ENCODE measurements around the gene TRPV5. TPM values are rescaled to one million over a fixed set of nuclear protein-coding genes. Genes with fewer than 3 reads are reported as not detected.

The TRPV5 gene
- total and polyA plus RNA-seq, 8 donors = not detected

GRCh38 chr7:142914121-142914520, 19.4 kb downstream of the TRPV5 start:
- Histone ChIP-seq H3K27ac (peak overlapping the region in 4 of 5 donors; percentile 26 to 51 (median 32)), H3K4me3 (no peak overlapping the region), H3K27me3 (no peaks in the 10 kb centered on the region), H3K4me1 (peaks cover 3 to 35% (median 18%) of the 10 kb centered on the region in 4 donors), H3K9me3 (no peaks in the 10 kb centered on the region), H3K36me3 (no peaks in the 10 kb centered on the region)
- WGBS, 5 donors = 10 to 29% (median 24%) methylated on average over 1 of the region's 1 CpG
- TF ChIP-seq POLR2A (IDR thresholded peaks at IDR 0.05) (no peak), EP300 (IDR thresholded peaks at IDR 0.05) (no peak), POLR2AphosphoS5 (IDR thresholded peaks at IDR 0.05) (no peak)
- TF ChIP-seq, protein P1, sequence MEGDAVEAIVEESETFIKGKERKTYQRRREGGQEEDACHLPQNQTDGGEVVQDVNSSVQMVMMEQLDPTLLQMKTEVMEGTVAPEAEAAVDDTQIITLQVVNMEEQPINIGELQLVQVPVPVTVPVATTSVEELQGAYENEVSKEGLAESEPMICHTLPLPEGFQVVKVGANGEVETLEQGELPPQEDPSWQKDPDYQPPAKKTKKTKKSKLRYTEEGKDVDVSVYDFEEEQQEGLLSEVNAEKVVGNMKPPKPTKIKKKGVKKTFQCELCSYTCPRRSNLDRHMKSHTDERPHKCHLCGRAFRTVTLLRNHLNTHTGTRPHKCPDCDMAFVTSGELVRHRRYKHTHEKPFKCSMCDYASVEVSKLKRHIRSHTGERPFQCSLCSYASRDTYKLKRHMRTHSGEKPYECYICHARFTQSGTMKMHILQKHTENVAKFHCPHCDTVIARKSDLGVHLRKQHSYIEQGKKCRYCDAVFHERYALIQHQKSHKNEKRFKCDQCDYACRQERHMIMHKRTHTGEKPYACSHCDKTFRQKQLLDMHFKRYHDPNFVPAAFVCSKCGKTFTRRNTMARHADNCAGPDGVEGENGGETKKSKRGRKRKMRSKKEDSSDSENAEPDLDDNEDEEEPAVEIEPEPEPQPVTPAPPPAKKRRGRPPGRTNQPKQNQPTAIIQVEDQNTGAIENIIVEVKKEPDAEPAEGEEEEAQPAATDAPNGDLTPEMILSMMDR (IDR thresholded peaks at IDR 0.05) = no peak
- no peak for DNase-seq
- intact Hi-C loops (cut with DNase I; ENCODE audit: low total_unique reads) = no loop called here

DNA sequence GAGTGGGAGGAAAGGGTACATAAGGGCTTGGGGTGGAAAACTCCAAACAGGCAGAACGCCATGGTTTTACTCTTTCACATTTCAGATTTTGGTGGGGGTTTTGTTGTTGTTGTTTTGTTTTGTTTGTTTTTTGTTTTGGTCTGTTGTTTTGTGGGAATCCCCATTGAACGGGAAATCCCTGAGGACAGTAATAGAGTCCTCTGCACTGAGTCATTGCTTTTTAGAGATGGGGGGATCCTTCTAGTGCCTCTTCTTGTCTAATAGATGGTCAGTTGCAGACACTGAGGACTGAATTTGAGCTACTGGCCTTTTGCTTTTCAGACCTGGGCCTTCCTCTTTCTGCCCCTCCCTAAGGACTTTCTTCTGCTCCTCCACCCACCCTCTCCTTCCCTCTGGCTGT, 20.0 kb downstream of the TRPV5 start:
- WGBS, 5 donors = 76 to 90% (median 84%) methylated on average over 2 of the region's 2 CpGs
- no peak for TF ChIP-seq POLR2A (IDR thresholded peaks at IDR 0.05)
- TF ChIP-seq, protein P1 (IDR thresholded peaks at IDR 0.05) = no peak
- no peak for TF ChIP-seq EP300 (IDR thresholded peaks at IDR 0.05)
- TF ChIP-seq POLR2AphosphoS5 (IDR thresholded peaks at IDR 0.05) = no peak
- Histone ChIP-seq H3K4me1 (peaks cover 3 to 41% (median 19%) of the 10 kb centered on the region in 4 donors), H3K27ac (peak overlapping the region in 4 of 5 donors; percentile 26 to 51 (median 32)), H3K36me3 (no peaks in the 10 kb centered on the region), H3K4me3 (no peak overlapping the region), H3K9me3 (no peaks in the 10 kb centered on the region), H3K27me3 (no peaks in the 10 kb centered on the region)
- intact Hi-C loops (cut with DNase I; ENCODE audit: low total_unique reads) = no loop called here
- no peak for DNase-seq

DNA sequence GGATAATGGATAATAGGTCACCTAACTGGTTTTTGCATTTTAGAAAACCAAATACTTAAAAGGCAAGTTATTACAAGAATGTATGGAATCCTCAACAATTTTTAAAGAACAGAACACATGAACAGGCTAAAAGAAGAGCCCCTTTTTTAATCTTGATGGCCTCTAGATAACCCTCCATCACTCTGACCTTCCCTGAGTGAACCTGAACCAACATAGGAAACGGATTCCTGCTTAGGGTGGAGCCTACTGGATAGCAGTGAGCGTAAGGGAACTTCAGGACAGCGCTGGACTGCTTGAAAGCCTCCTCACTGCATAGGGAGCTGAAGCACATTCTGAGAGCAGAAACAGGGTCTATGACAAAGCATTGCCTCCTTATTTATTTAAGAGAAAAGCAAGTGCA, 20.5 kb downstream of the TRPV5 start:
- TF ChIP-seq POLR2A (IDR thresholded peaks at IDR 0.05) = no peak
- no peak for TF ChIP-seq EP300 (IDR thresholded peaks at IDR 0.05)
- TF ChIP-seq, protein P1 (IDR thresholded peaks at IDR 0.05) = no peak
- TF ChIP-seq POLR2AphosphoS5 (IDR thresholded peaks at IDR 0.05) = no peak
- H3K27ac ChIP-seq = no peak overlapping the region
- peaks cover 3 to 45% (median 19%) of the 10 kb centered on the region in 4 donors for H3K4me1 ChIP-seq
- intact Hi-C loops (cut with DNase I; ENCODE audit: low total_unique reads) = no loop called here
- H3K9me3 ChIP-seq = no peaks in the 10 kb centered on the region
- H3K27me3 ChIP-seq = no peaks in the 10 kb centered on the region
- H3K4me3 ChIP-seq = no peak overlapping the region
- H3K36me3 ChIP-seq = no peaks in the 10 kb centered on the region
- DNase-seq = no peak
- WGBS, 5 donors = 43 to 62% (median 51%) methylated on average over 3 of the region's 3 CpGs

- no peaks in the 10 kb centered on the region for H3K27me3 ChIP-seq
- 57 to 75% (median 65%) methylated on average over 2 of the region's 2 CpGs for WGBS, 5 donors
- H3K9me3 ChIP-seq = no peaks in the 10 kb centered on the region
- no peak for DNase-seq
- no peak overlapping the region for H3K4me3 ChIP-seq
- peaks cover 3 to 45% (median 19%) of the 10 kb centered on the region in 4 donors for H3K4me1 ChIP-seq
- intact Hi-C loops (cut with DNase I; ENCODE audit: low total_unique reads) = no loop called here
- TF ChIP-seq, protein P1 (IDR thresholded peaks at IDR 0.05) = no peak
- no peak for TF ChIP-seq EP300 (IDR thresholded peaks at IDR 0.05)
- no peak for TF ChIP-seq POLR2A (IDR thresholded peaks at IDR 0.05)
- TF ChIP-seq POLR2AphosphoS5 (IDR thresholded peaks at IDR 0.05) = no peak
- peak overlapping the region in 4 of 5 donors; percentile 51 to 81 (median 66) for H3K27ac ChIP-seq
- no peaks in the 10 kb centered on the region for H3K36me3 ChIP-seq
Measured at GRCh38 chr7:142910481-142910880, 23.1 kb downstream of the TRPV5 start.
